K562 (cell line): ENCODE results near the gene SUPT7L. TPM values are rescaled to one million over a fixed set of nuclear protein-coding genes. Genes with fewer than 3 reads are reported as not detected.

Source experiments
- ATAC-seq: fragments of 200-7000 bp; cut with Tn5 transposase; 3 replicates; pipeline ENCODE4 v1.9.1; 2020; ENCODE audit warnings: moderate library complexity
- BruUV-seq: library from RNA; stranded (reverse); fragments of 400-500 nt; replicated peaks from 2 replicates; lab custom pipeline; 2021; lab: Mats Ljungman, UMichigan
- CTCF ChIA-PET: fragments of 300-600 bp; formaldehyde crosslinking; extraction: SDS; loops from one replicate; lab custom pipeline; 2021; ENCODE audit warnings: low intra/inter-chr PET ratio; lab: Yijun Ruan, JAX
- POLR2A ChIA-PET: fragments of 300-600, 350-650 bp; sonication (Branson Sonifier 250); formaldehyde crosslinking; extraction: SDS; loops from one replicate; lab custom pipeline; 2021; ENCODE audit warnings: antibody characterized with exemption, inconsistent platforms; lab: Yijun Ruan, JAX
- DNase-seq, 4 experiments: peaks; one replicate each; pipeline versions ENCODE4 v3.0.0 to v3.0.0-alpha.2; 2011 to 2018; ENCODE audit warnings: low spot score in 3 of 4, mixed read lengths in 3 of 4; ENCODE audit errors: extremely low read depth in 1 of 4
- FAIRE-seq: peaks from 2 replicates; lab custom pipeline; 2011; peaks lifted over from hg19 to GRCh38; lab: Jason Lieb, UNC
- H2AFZ ChIP-seq: 2 replicates; pipeline ENCODE4 v1.6.0; 2011; ENCODE audit warnings: low read depth, low read length, control low read depth, inconsistent platforms
- H3K27ac ChIP-seq: fragments of 200-600 bp; 3 replicates; pipeline ENCODE4 v1.8.0; 2011; ENCODE audit warnings: low read depth, mild to moderate bottlenecking, control low read depth, inconsistent platforms, low read length, moderate library complexity, mixed read lengths; ENCODE audit errors: extremely low read depth
- H3K27me3 ChIP-seq, 2 experiments: fragments of 300-600 bp in 1 of 2; 2 replicates in 1 of 2; 3 replicates in 1 of 2; pipeline versions ENCODE4 v1.6.0 to v1.8.0; 2011; ENCODE audit warnings: inconsistent platforms in 2 of 2, low read length in 2 of 2, mild to moderate bottlenecking in 1 of 2, mixed read lengths in 1 of 2, moderate library complexity in 1 of 2; ENCODE audit not compliant: control insufficient read depth in 2 of 2, insufficient read depth in 2 of 2
- H3K36me3 ChIP-seq: fragments of 300-600 bp; 3 replicates; pipeline ENCODE4 v1.8.0; 2011; ENCODE audit warnings: mild to moderate bottlenecking, low read length, inconsistent platforms; ENCODE audit not compliant: control insufficient read depth, insufficient read depth
- H3K4me1 ChIP-seq, 2 experiments: fragments of 200-600 bp in 1 of 2; replicated peaks in 1 of 2; 2 replicates in 1 of 2; 3 replicates in 1 of 2; pipeline versions ENCODE4 v1.5.1 to v1.8.0; 2011; ENCODE audit warnings: inconsistent platforms in 2 of 2, low read length in 2 of 2, mild to moderate bottlenecking in 1 of 2, mixed read lengths in 1 of 2, moderate library complexity in 1 of 2; ENCODE audit not compliant: control insufficient read depth in 2 of 2, insufficient read depth in 2 of 2
- H3K4me2 ChIP-seq: 2 replicates; pipeline ENCODE4 v1.6.1; 2011; ENCODE audit warnings: low read length, control low read depth, inconsistent platforms, mixed read lengths; ENCODE audit not compliant: insufficient read depth
- H3K4me3 ChIP-seq: fragments of 200-600 bp; sonication (generic), shearing (Covaris generic); 2 replicates; pipeline ENCODE4 v1.5.1; 2016; ENCODE audit warnings: control low read depth, inconsistent platforms
- H3K79me2 ChIP-seq: fragments of 200-600 bp; 3 replicates; pipeline ENCODE4 v1.8.0; 2011; ENCODE audit warnings: low read length, inconsistent platforms; ENCODE audit not compliant: control insufficient read depth, insufficient read depth
- H3K9ac ChIP-seq, 2 experiments: 2 replicates each; pipeline versions ENCODE4 v1.6.0 to v1.6.1; 2011; ENCODE audit warnings: low read depth in 2 of 2, low read length in 2 of 2, control low read depth in 1 of 2, inconsistent platforms in 1 of 2, mild to moderate bottlenecking in 1 of 2, mixed read lengths in 1 of 2; ENCODE audit not compliant: insufficient read depth in 1 of 2
- H3K9me1 ChIP-seq: one replicate; pipeline ENCODE4 v1.6.0; 2011; ENCODE audit warnings: inconsistent platforms, mild to moderate bottlenecking, low read length, moderate library complexity; ENCODE audit not compliant: control insufficient read depth, insufficient read depth
- H3K9me3 ChIP-seq: replicated peaks from 2 replicates; pipeline ENCODE4 v1.5.1; 2011; ENCODE audit warnings: low read depth, low read length, inconsistent platforms; ENCODE audit not compliant: control insufficient read depth, insufficient read depth
- H4K20me1 ChIP-seq: replicated peaks from 2 replicates; pipeline ENCODE4 v1.6.1; 2011; ENCODE audit warnings: low read length, inconsistent platforms, mixed read lengths; ENCODE audit not compliant: control insufficient read depth, insufficient read depth
- CTBP1 ChIP-seq: fragments of 450-650 bp; IDR thresholded peaks from 2 replicates; pipeline ENCODE4 v1.6.1; 2016; ENCODE audit warnings: borderline replicate concordance
- POLR2AphosphoS2 ChIP-seq: IDR thresholded peaks from 2 replicates; pipeline ENCODE4 v1.6.1; 2012; ENCODE audit warnings: low read length, improper control_type of control experiment
- SMARCA4 ChIP-seq: fragments of 450-650 bp; IDR thresholded peaks from 2 replicates; pipeline ENCODE4 v1.6.1; 2016
- TEAD2 ChIP-seq: fragments of 450-650 bp; IDR thresholded peaks from 2 replicates; pipeline ENCODE4 v1.6.1; 2016; ENCODE audit warnings: missing genetic modification characterization, control low read depth, missing compliant biosample characterization
- XRCC5 ChIP-seq: fragments of 200-400 bp; formaldehyde crosslinking; IDR thresholded peaks from 2 replicates; pipeline ENCODE4 v1.6.1; 2017; ENCODE audit warnings: low read depth, mild to moderate bottlenecking, low read length
- WGBS: fragments of 100-300 bp; shearing (Covaris generic); methylation state at CpG from one replicate; pipeline ENCODE4 v1.1.6; 2016; ENCODE audit warnings: low coverage, mixed read lengths; ENCODE audit not compliant: insufficient coverage; ENCODE audit errors: missing lambda C conversion rate; 5-methylcytosine and 5-hydroxymethylcytosine counted together
- in situ Hi-C: fragments of 300-500 bp; cut with MboI; formaldehyde crosslinking; loops from 4 replicates; pipeline ENCODE4 v1.15.0; 2018; ENCODE audit warnings: inconsistent platforms, mixed read lengths
- intact Hi-C: fragments of 100-400 bp; cut with micrococcal nuclease; formaldehyde crosslinking; loops from 2 replicates; pipeline ENCODE4 v1.14.2; 2022
- polyA plus RNA-seq, 8 experiments: library from polyadenylated mRNA; depleted of rRNA in 4 of 8; stranded (reverse) in 5 of 8; unstranded in 3 of 8; fragments of >200 nt; fragmentation: Nextera tagmentation in 2 of 8; fragmentation: Illumina TruSeq in 1 of 8; extraction: Ambion mirVana in 2 of 8; extraction: Trizol in 1 of 8; gene quantifications; 2 replicates each; pipeline versions ENCODE4 v1.2.1 to v1.2.3, GENCODE V29; 2011 to 2014; ENCODE audit warnings: inconsistent platforms in 1 of 8, missing spikeins in 1 of 8
- total RNA-seq, 7 experiments: library from RNA; depleted of rRNA in 6 of 7; stranded (reverse); fragments of >200 nt in 6 of 7; fragmentation: Illumina TruSeq in 2 of 7; extraction: Trizol in 2 of 7; gene quantifications; 2 replicates each; pipeline versions ENCODE4 v1.2.1 to v1.2.3, GENCODE V29; 2011 to 2021; ENCODE audit warnings: low replicate concordance in 1 of 7
- TF ChIP-seq, protein P1 (sequence below): fragments of 250-450 bp; sonication (Bioruptor Pico); IDR thresholded peaks from 2 replicates; pipeline ENCODE4 v1.4.0; 2020; ENCODE audit warnings: mild to moderate bottlenecking
- TF ChIP-seq, protein P2 (sequence below): fragments of 450-650 bp; conservative IDR thresholded peaks from 2 replicates; pipeline ENCODE4 v1.6.1; 2016; ENCODE audit warnings: missing genetic modification characterization, low read depth, mild to moderate bottlenecking, control low read depth, missing compliant biosample characterization
- TF ChIP-seq, protein P3 (sequence below), 2 experiments: fragments of 450-650 bp in 1 of 2; sonication (generic) in 1 of 2; formaldehyde crosslinking in 1 of 2; IDR thresholded peaks in 1 of 2; conservative IDR thresholded peaks in 1 of 2; 2 replicates each; pipeline versions ENCODE4 v1.6.1 to v1.8.1; 2016 to 2023; ENCODE audit warnings: mild to moderate bottlenecking in 2 of 2, moderate library complexity in 2 of 2, inconsistent platforms in 1 of 2, missing genetic modification reagents in 1 of 2

The SUPT7L gene
- total and polyA plus RNA-seq, 9 of the 15 experiments (the other 6 are each of a cell fraction or from before 2014, with no cell fraction given): 22.0 to 72.8 (median 40.2) TPM

DNA sequence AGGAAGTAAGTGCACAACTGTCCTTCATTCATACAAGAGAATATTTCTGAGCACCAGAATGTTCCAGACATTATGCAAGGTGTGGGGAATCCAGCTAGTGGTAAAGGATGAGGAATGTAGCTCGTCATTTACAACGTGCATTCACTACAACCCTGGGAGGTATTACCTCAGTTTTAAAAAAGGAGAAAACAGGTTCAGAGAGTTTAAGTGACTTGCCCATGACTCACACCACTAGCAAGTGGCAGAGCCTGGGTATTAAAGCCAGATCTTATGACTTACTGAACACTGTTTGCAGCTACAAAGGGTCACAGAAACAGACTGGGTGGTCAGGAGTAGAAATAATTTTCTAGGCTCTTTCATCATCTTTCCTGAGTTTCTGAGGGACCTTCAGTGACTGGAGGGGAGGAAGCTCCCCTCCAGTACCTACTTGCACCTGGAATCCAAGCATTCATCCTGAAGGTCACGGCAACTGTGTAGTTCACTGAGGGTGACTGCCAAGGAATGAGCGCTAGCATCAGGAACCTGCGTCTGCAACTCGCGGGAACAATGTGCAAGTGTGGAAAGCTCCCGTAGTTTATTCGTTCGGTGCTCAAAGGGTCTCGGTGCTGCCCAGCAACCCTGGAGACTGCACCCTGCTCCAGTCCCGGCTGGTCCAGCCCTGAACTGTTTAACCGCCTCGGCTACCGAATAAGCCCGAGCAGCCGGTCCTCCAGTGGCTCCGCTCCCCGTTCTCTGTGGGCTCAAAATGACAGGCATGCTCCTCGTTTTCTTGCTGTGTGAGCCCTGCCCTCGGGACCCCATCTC, 35.2 kb downstream of the SUPT7L start:
- intact Hi-C loops (loop anchor here (1.0 to 10.0 kb wide), 2 partner anchors 143 to 219 kb away; partner anchors contain the start of genes IFT172 and PPM1G), in situ Hi-C loops (no loop called here)
- FAIRE-seq: no peak
- Histone ChIP-seq H2AFZ (peak overlapping the region; percentile 99), H3K9me1 (no peaks in the 10 kb centered on the region), H3K9ac (peak overlapping the region; percentile 96 to 97), H3K27ac (peak overlapping the region; percentile 82; the same call in 2 of the 3 replicates), H3K4me3 (peak overlapping the region; percentile 93), H3K4me1 (peaks cover 0 to 11% of the 10 kb centered on the region in 2 experiments; a peak in 4 of 5 replicates), H3K9me3 (no peaks in the 10 kb centered on the region), H3K4me2 (peak overlapping the region; percentile 96), H3K27me3 (no peaks in the 10 kb centered on the region), H3K36me3 (peaks cover 52% of the 10 kb centered on the region), H4K20me1 (no peaks in the 10 kb centered on the region), H3K79me2 (peaks cover 19% of the 10 kb centered on the region)
- BruUV-seq: TSS peak; percentile 70
- CTCF ChIA-PET: no interaction called here
- 2% methylated on average over 20 of the region's 21 CpGs for WGBS
- POLR2A ChIA-PET: interaction anchor here (0.8 to 2.5 kb wide), 10 partner anchors 8 to 219 kb away, joined by 3 to 5 read pairs (median 3); partner anchors contain the start of gene PPM1G
- peak in 2 of 4 experiments; percentile 14 to 30 for DNase-seq
- TF ChIP-seq, protein P1, sequence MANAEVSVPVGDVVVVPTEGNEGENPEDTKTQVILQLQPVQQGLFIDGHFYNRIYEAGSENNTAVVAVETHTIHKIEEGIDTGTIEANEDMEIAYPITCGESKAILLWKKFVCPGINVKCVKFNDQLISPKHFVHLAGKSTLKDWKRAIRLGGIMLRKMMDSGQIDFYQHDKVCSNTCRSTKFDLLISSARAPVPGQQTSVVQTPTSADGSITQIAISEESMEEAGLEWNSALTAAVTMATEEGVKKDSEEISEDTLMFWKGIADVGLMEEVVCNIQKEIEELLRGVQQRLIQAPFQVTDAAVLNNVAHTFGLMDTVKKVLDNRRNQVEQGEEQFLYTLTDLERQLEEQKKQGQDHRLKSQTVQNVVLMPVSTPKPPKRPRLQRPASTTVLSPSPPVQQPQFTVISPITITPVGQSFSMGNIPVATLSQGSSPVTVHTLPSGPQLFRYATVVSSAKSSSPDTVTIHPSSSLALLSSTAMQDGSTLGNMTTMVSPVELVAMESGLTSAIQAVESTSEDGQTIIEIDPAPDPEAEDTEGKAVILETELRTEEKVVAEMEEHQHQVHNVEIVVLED (CRISPR knock-in tag): no peak
- TF ChIP-seq TEAD2 (tag) (no peak), SMARCA4 (no peak), CTBP1 (no peak), XRCC5 (0 out of 2 replicates have a peak, but pooled peaks have one; percentile 11), POLR2AphosphoS2 (no peak)
- TF ChIP-seq, protein P2, sequence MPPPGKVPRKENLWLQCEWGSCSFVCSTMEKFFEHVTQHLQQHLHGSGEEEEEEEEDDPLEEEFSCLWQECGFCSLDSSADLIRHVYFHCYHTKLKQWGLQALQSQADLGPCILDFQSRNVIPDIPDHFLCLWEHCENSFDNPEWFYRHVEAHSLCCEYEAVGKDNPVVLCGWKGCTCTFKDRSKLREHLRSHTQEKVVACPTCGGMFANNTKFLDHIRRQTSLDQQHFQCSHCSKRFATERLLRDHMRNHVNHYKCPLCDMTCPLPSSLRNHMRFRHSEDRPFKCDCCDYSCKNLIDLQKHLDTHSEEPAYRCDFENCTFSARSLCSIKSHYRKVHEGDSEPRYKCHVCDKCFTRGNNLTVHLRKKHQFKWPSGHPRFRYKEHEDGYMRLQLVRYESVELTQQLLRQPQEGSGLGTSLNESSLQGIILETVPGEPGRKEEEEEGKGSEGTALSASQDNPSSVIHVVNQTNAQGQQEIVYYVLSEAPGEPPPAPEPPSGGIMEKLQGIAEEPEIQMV (tag): no peak; the same call in 1 of the 2 replicates
- TF ChIP-seq, protein P3, sequence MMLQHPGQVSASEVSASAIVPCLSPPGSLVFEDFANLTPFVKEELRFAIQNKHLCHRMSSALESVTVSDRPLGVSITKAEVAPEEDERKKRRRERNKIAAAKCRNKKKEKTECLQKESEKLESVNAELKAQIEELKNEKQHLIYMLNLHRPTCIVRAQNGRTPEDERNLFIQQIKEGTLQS (IDR thresholded peaks at IDR 0.05): peak; percentile 13; the same call in 1 of the 2 replicates
- TF ChIP-seq, protein P3 (CRISPR knock-in tag; conservative IDR thresholded peaks at IDR 0.05): no peak
- peak; percentile 67 for ATAC-seq
